Activated CD4-positive, alpha-beta T cell treated with anti-CD3 and anti-CD28 coated beads, Interleukin-2, amount 50 U/mL, for 24 hours (primary cell): ENCODE measurements around the gene NXPE3.
A peak's percentile ranks its signal among the peaks of the same experiment; 100 is the strongest.

Experiments
- DNase-seq, 2 donors: peaks; one replicate each; pipeline ENCODE4 v3.0.0-alpha.2; 2020; ENCODE audit warnings: low read depth in 1 of 2, low spot score in 1 of 2

The NXPE3 gene

DNA sequence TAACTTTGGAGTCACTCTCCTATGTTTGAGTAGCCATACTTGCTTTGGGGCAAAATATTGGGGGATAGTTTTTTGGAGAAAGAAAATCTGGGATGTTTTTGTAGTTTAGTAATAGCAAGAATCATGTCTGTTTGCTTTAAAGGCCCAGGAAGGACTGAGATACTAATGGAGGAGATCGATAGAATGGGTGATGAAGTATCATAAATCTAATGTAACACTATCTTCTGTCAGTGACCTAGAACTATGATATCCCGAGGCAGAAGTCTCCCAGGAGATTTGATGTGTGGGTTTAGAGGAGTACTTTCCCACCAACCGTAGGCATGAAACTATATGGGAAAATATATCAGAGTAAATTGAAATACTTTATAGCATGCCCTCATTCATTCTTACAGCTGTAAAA lies 49.3 kb downstream of the NXPE3 start:
- no peak for DNase-seq

GRCh38 chr3:101828691-101829436 lies 49.9 kb downstream of the NXPE3 start:
- peak in 1 of 2 donors; percentile 30 for DNase-seq

DNA sequence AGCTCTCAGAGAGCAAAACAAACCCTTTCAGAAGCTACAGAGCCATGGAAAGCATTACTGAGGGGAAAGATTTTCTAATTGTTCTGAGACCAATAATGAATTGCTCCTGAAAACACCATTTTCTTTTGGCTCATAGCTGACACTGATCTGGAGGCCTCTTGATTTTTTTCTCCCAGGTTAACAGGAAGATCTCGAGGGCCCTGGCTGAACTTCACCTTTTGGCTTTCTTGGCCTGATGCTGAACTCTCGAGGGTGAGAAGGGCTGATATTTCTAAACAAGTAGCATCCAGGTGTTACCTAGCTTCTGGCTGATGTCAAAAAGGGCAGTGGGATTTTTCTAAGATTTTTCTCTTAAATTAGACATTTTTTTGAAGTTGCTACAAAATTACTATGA lies 50.4 kb downstream of the NXPE3 start:
- no peak for DNase-seq

- DNase-seq = no peak
These were observed 50.9 kb downstream of the NXPE3 start for GRCh38 chr3:101829874-101830273.

DNA sequence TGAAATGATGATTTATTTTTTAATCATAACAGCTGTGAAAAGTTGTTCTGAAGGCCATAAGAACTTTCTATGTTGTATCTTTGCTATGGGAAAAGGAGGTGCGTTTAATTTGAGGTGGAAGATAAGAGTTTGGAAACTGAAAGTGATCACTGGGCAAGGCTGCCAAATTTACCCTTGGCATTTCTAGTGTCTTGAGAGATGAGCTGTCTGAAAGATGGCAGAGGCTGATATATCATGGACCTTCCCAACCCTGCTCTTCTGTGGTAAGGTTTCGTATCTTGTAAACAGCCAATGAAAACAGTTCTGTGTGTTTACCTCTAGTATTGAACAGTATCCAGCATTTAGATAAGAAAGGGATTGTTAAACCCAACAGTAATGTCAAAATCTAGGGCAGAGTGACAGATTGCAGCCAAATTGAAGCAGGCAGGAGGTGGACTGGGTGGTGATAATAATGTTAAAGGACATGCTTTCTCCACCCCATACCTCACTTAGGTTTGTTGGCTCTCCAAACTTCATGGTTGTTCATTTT lies 54.5 kb downstream of the NXPE3 start:
- no peak for DNase-seq

GRCh38 chr3:101835676-101836075 lies 56.7 kb downstream of the NXPE3 start:
- no peak for DNase-seq

DNA sequence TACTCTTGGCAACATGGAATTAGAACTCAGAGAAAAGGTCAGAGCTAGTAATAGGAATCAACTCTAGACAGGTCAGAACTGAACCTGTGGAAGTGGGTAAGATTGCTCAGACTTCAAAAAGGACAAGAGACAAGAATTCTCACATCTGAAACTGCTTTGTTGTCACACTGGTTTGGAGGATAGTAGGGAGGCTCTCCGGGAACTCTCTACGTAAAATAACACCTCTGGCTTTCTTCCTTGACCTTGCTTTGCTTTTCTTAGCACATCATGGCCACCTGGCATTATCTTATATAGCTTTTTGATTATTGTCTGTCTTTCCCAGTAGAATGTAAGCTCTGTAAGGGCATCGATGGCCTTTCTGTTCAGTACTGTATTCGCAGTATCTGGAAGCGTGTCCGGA lies 57.1 kb downstream of the NXPE3 start:
- DNase-seq = no peak

GRCh38 chr3:101836652-101837598 lies 57.9 kb downstream of the NXPE3 start:
- no peak for DNase-seq

DNA sequence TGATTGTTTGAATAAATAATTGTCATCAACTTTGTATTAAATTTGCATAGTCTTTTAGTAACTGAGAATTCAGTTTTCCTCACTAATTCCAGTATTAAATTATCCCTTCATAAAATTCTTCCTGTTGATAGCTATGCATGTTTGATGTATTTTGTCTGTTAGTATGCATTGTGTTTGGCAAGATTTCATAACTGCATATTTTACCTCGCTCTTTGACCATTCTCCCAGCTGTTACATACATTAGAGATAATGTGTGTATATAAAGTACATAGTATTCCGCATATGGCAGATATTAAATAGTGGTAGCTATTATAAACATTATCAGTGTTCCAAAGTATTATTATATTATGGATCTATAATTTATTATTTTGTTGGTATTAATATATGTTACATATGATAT lies 59.7 kb downstream of the NXPE3 start:
- no peak for DNase-seq

- no peak for DNase-seq
These were observed 61.1 kb downstream of the NXPE3 start for GRCh38 chr3:101840066-101840465.

DNA sequence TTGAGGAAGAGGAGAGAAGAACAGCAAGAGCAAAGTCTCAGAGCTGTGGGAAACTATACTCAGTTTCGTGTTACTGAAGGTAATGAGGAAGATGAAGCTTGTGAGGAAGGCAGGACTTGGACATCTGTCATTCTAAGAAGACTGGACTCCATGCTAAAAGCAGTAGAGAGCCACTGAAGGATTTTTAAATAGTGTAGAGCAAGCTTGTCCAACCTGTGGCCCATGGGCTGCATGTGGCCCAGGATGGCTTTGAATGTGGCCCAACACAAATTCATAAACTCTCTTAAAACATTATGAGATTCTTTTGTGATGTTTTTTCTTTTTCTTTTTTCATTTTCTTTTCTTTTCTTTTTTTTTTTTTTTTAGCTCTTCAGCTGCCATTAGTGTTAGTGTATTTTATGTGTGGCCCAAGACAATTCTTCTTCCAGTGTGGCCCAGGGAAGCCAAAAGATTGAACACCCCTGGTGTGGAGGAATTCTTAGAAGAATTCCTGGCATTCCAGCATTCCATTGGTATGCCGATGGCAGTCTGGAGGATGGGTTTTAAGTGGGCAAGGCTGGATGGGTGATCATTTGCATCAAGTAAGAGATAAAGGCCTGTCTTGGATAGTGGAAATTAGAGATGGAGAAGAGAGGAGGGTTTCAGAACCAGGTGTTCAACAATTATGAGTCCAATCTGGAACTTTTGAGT lies 63.4 kb downstream of the NXPE3 start:
- no peak for DNase-seq

DNA sequence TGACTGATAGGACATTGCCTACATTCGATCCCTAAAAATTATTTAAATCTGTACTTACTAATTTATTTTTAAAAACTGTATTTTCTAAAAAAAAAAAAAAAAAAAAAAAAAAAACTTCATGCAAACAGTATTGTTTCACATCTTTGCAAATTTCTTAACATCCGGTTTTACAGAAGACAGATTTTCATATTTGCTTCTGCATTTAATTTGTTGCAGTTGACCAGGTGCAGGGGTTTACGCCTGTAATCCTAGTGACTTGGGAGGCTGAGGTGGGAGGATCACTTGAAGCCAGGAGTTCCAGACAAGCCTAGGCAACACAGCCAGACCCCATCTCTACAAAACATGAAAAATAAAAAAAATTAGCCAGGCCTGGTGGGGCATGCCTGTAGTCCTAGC lies 63.9 kb downstream of the NXPE3 start:
- no peak for DNase-seq

DNA sequence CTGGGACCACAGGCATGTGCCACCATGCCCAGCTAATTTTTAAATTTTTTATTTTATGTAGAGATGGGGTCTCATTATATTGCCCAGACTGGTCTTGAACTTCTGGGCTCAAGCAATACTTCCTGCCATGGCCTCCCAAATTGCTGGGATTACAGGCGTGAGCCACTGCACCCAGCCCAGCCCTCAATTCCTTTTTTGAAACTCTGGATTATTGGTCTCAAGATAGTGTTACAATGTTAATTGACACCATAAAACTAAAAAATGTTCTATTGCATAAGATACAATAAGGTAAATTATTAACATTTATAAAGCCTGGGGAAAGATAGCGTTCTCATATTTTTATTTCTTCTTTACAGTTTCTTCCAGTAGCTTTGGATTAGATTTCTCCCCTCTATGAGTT lies 66.4 kb downstream of the NXPE3 start:
- no peak for DNase-seq

- no peak for DNase-seq
These were observed 67.7 kb downstream of the NXPE3 start for GRCh38 chr3:101846709-101847108.

DNA sequence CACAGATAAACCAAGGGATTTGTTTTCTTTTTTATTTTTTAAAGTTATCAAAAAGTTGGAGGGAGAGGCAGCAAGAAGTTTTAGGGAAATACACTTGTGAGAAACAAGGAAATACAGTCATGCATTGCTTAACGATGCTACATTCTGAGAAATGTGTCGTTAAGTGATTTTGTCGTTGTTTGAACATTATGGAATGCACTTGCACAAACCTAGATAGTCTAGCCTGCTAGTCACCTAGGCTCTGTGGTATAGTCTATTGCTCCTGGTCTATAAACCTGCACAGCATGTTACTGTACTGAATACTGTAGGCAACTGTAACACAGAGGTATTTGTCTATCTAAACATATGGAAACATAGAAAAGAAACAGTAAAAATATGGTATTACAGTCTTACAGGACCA lies 68.3 kb downstream of the NXPE3 start:
- DNase-seq = no peak

GRCh38 chr3:101848326-101848725 lies 69.3 kb downstream of the NXPE3 start:
- DNase-seq = no peak

GRCh38 chr3:101848754-101849713 lies 70.0 kb downstream of the NXPE3 start, which contains the start of gene NFKBIZ:
NFKBIZ (plus strand) TSS chr3:101849514; CDS start chr3:101849629, 115 bp downstream.
- DNase-seq = peak; percentile 83 to 86

DNA sequence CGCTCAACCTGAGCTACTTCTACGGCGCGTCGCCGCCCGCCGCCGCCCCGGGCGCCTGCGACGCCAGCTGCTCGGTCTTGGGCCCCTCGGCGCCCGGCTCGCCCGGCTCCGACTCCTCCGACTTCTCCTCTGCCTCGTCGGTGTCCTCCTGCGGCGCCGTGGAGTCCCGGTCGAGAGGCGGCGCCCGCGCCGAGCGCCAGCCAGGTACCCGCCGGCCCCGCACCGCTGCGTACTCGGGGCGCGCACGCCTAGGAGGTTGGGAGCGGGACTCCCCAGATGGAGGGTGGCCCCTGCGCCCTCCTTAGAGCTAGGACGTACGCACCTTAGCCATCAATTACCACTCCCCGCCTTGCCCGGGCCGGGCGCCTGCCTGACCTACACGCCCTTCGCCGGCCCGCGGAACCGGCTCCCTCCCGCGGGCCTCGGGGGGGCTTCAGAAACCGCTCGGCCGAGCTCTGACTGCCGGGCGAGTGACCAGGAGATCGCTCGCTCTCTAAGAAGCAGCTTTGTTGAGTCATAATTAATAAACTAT lies 70.8 kb downstream of the NXPE3 start:
- DNase-seq = peak; percentile 27 to 39

DNA sequence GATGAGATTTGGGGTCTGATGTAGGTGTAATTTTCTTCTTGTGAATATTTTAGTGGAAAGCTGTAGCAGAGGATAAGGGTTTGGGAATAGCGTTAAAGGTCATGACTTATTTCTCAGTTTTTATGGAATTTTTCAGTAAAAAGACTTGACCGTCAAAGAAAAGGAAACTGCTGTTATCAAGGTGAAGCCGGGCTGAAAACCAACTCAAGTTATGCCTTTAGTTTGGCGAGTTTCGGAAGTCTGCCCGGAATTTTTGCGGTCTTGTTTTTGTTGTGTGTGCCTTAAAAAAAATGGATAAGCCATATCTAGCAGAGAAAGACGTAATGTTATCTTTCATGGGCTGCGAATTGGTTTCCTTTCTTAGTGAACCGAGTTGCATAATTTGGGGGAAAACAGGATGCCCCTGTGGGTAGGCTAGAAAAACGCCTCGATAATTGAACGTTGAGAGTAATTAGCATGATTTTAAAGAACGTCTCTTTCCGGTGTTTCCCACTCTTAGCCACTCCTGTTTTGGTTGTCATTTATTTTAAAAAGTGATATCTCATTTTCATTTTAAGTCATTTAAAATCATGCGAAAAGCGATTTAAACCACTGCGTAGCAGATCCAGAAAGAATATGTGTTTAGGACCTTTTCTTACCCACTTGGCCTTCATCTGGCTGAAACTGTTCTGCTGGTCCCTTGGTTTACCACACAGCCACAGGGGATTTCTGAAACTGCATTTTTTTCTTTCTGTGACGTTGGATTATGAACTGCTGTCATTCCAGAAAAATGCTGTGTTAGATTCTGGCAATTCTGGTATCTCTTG lies 71.4 kb downstream of the NXPE3 start:
- DNase-seq = peak in 1 of 2 donors; percentile 52
